HG03378 (cell line): ENCODE data around the gene RYR2.
"Not testable (repeated sequence)": the region's sequence is repeated elsewhere in the genome, so short reads cannot be mapped to it uniquely, and the experiment has no call there.

Experiments
- ATAC-seq: cut with Tn5 transposase; IDR thresholded peaks from one replicate; pipeline ENCODE4 v1.9.1; 2021; ENCODE audit warnings: mild to moderate bottlenecking, moderate library complexity; ENCODE audit not compliant: unreplicated experiment

The RYR2 gene

GRCh38 chr1:237239248-237239647 is 197.3 kb downstream of the RYR2 start:
- no peak for ATAC-seq

- ATAC-seq, result no peak
Measured at GRCh38 chr1:237241038-237241437, 199.1 kb downstream of the RYR2 start.

- no peak for ATAC-seq
Measured at GRCh38 chr1:237244778-237245177, 202.8 kb downstream of the RYR2 start.

GRCh38 chr1:237247442-237247841 is 205.5 kb downstream of the RYR2 start:
- no peak for ATAC-seq

GRCh38 chr1:237249120-237249519 is 207.1 kb downstream of the RYR2 start:
- no peak for ATAC-seq

- no peak for ATAC-seq
Measured at GRCh38 chr1:237250055-237250454, 208.1 kb downstream of the RYR2 start.

GRCh38 chr1:237255071-237255470 is 213.1 kb downstream of the RYR2 start:
- no peak for ATAC-seq

- ATAC-seq, result no peak
Measured at GRCh38 chr1:237258871-237259270, 216.9 kb downstream of the RYR2 start.

GRCh38 chr1:237261198-237261597 is 219.2 kb downstream of the RYR2 start:
- ATAC-seq, result no peak

- ATAC-seq, result no peak
Measured at GRCh38 chr1:237267743-237268142, 225.8 kb downstream of the RYR2 start.

GRCh38 chr1:237269938-237270337 is 228.0 kb downstream of the RYR2 start:
- ATAC-seq, result peak; percentile 84

GRCh38 chr1:237270353-237270752 is 228.4 kb downstream of the RYR2 start:
- ATAC-seq, result no peak

GRCh38 chr1:237277994-237278393 is 236.0 kb downstream of the RYR2 start:
- not testable (repeated sequence) for ATAC-seq

GRCh38 chr1:237279629-237280028 is 237.6 kb downstream of the RYR2 start:
- ATAC-seq, result no peak

- ATAC-seq, result no peak
Measured at GRCh38 chr1:237281481-237281880, 239.5 kb downstream of the RYR2 start.

GRCh38 chr1:237282208-237282783 is 240.3 kb downstream of the RYR2 start:
- no peak for ATAC-seq

- no peak for ATAC-seq
Measured at GRCh38 chr1:237287876-237288521, 246.0 kb downstream of the RYR2 start.

GRCh38 chr1:237293804-237294203 is 251.8 kb downstream of the RYR2 start:
- ATAC-seq, result no peak

GRCh38 chr1:237296861-237297260 is 254.9 kb downstream of the RYR2 start:
- ATAC-seq, result no peak

- ATAC-seq, result no peak
Measured at GRCh38 chr1:237300642-237301041, 258.7 kb downstream of the RYR2 start.

GRCh38 chr1:237303929-237304328 is 261.9 kb downstream of the RYR2 start:
- ATAC-seq, result no peak

GRCh38 chr1:237306726-237307125 is 264.7 kb downstream of the RYR2 start:
- ATAC-seq, result no peak

GRCh38 chr1:237309595-237310118 is 267.7 kb downstream of the RYR2 start:
- ATAC-seq, result no peak
